ENCODE results near the gene METTL23.

METTL23 gene

GRCh38 chr17:76781056-76781982, 54.7 kb downstream of the METTL23 start:
- no peak for DNase-seq

DNA sequence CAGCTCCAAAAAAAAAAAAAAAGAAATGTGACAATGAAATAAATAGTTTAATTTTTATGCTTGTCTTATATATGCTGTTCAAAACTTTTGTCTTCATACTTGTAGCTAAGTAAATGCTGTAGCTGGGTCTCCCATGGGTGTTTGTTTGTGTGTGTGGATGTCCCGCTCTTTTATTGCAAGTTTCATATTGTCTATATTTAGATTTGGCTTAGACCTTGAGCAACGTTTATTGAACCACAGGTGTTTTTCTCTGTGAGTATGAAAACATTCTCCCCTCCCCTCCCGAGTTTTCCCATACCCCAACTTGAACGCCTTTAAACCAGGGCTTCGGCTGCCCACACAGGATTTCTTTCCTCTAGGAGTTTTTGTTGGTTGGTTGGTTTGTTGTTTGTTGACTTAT, 56.5 kb downstream of the METTL23 start:
- no peak for DNase-seq
